ENCODE results near the gene PCP4L1.
"Not testable (repeated sequence)": the region's sequence is repeated elsewhere in the genome, so short reads cannot be mapped to it uniquely, and the experiment has no call there.

PCP4L1 gene

DNA sequence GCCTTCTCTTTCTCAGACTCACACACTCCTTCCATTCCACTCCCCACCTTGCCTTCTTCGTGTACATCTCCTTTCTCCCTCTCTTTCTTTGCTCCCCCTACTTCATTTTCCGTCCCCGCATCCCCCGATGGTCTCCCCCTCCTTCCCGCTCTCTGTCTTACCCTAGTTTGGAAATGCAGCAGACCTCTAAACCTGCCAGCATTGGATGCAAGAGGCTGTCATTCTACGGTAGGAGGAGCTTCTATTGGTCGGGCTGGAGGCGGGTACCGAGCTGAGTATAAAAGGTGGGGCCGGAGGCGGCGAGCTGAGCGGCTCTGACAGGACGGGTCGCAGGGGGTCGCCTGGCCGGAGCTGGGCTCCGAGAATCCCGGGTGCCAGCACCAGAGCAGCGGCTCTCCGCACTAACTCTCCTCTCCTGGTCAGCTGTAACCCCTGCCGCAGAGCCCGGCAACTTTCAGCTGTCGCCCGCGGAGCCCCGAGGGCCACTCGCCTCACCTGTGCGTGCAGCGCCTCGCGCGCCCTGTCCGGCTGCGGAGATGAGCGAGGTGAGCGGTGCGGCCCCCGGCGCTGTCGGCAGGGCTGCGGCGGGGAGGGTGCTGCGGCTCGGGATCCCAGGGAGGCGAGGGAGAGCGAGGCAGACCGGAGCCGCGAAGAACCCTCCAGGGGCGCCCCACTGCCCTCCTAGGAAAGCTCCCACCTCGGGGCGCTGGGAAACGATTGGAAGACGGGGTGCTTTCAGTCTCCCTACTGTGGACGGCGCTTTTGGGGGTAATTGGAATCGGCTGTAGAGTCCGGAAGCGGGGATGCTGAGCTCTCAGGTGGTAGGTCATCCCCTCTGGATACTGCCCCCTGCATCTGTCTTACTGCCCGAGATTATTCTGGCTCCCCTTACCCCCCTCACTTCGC lies at the start of gene PCP4L1:
TSS of gene PCP4L1 (plus strand) at position 307 of the 906 bp plus-strand sequence. CDS start at position 537, 230 bp downstream.
- DNase-seq (ENCODE audit: low spot score) (no peak), FAIRE-seq (no peak)

DNA sequence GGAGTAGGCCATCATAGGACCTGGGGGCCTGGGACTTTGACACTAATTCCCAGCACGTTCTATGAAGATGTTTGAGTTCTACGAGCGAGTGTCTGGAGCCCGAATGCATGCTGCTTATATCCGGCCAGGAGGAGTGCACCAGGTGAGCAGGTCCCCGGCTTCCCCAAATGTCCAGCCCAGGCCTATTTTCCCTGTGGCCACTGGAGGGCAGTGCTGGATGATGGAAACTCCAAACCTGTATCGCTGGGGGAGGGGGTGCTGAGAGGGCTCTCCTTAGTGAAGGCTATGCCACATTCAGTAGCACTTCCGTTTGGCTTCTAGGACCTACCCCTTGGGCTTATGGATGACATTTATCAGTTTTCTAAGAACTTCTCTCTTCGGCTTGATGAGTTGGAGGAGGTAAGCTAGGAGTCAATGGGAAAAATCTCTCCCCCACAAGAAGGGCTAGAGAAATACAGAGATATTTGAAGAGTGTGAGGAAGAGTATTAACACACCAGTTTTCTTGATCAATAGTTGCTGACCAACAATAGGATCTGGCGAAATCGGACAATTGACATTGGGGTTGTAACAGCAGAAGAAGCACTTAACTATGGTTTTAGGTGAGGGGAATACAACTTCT lies 48.6 kb upstream of the PCP4L1 start:
- DNase-seq (ENCODE audit: low spot score) (peak; percentile 85), FAIRE-seq (no peak)

- no peak for FAIRE-seq
- DNase-seq (ENCODE audit: low spot score) = no peak
These were observed 44.2 kb upstream of the PCP4L1 start for GRCh38 chr1:161214369-161214768.

DNA sequence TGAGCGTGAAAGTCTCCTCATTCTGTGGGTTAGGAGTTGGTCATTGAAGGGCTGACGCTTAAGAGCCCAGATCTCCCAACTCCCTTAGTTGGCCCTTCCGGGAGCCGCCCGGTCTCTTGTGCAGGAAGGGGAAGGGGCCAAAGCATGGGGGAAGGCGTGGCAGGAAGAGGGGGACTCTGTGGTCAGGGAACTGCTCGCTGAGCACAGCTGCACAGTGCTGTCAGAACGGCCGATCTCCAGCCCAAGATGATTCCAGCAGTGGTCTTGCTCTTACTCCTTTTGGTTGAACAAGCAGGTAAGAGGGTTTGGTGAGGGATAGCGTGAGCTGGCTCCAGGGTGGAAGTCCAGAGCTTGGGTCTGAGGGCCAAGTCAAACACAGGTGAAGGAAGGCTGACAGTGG lies 43.5 kb upstream of the PCP4L1 start, which contains the start of gene FCER1G:
TSS of gene FCER1G (plus strand) at position 220 of the 400 bp plus-strand sequence. CDS start at position 247, 27 bp downstream.
- DNase-seq (ENCODE audit: low spot score) = no peak
- no peak for FAIRE-seq

- no peak for DNase-seq (ENCODE audit: low spot score)
- no peak for FAIRE-seq
These were observed 41.4 kb upstream of the PCP4L1 start for GRCh38 chr1:161216945-161217712.

GRCh38 chr1:161217831-161218230 lies 40.7 kb upstream of the PCP4L1 start:
- no peak for DNase-seq (ENCODE audit: low spot score)
- no peak for FAIRE-seq

DNA sequence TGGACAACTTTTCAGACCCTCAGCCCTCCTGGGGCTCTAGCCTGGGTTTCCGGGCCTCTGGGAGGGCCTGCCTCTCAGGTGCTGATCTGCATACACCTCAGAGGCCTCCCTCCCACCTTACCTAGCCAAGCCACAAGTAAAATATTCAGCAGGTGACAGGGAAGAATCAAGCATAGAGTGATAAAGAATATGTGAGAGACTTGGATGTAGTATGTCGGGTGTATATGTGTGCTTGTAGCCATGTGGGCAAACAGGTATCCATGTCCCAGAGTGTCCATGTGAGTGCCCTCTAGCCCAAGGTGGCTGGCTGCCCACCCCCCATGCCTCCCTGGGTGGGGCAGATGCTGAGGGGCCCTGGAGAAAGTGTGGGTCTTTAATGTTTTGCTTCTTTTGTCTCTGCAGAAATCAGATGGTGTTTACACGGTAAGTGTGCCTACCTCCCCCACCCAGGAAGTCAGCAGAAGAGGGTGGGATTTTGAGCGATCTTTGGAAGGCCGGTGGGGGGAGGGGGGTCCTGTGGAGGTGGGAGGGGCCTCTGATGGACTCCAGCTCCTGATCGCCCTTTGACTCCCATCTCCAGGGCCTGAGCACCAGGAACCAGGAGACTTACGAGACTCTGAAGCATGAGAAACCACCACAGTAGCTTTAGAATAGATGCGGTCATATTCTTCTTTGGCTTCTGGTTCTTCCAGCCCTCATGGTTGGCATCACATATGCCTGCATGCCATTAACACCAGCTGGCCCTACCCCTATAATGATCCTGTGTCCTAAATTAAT lies 40.1 kb upstream of the PCP4L1 start:
- no peak for FAIRE-seq
- DNase-seq (ENCODE audit: low spot score) = no peak

GRCh38 chr1:161219078-161219892 lies 39.3 kb upstream of the PCP4L1 start:
- DNase-seq (ENCODE audit: low spot score) (no peak), FAIRE-seq (no peak)

- DNase-seq (ENCODE audit: low spot score) (no peak), FAIRE-seq (no peak)
These were observed 38.5 kb upstream of the PCP4L1 start for GRCh38 chr1:161220002-161220401.

GRCh38 chr1:161222175-161223019 lies 36.1 kb upstream of the PCP4L1 start:
- DNase-seq (ENCODE audit: low spot score) (no peak), FAIRE-seq (no peak)

DNA sequence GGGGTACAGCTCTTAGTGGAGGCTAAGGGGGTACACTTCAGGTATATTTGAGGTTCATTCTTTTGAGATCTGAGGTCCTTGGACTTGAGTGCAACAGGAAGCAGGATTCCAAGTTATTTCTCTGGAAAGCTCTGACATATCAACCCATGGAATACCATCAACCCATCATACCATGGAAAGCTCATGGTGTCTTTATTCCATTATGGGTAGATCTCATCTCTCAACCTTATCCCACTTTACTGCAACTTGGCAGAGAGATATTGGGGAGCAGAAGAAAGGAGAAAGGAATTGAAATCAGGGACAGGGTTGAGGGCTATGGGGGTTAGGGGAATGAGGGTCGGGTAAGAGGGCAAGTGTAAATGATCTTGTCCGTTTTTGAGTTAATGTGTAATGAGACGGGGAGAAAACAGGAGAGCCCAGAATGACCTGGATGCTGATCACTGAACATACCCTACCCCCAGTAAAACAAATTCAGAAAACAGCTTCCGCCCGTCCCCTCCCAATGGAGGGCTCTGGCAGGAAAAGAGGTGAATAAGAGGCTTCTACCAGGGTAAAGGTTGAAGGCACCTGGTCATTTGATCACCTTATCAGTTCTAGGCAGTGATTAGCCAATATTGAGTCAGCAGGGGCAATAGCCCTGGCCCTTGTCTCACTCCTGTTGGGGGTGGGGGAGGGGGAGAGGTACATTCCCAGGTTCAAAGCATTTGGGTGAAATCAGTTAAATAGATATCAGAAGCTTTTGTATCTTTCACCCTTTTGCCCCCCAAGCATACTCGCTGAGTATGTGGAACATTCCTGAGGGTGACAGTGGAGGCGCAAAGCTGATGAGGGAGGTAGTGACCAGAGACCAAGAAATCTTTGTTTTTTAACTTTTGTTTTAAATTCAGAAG lies 34.5 kb upstream of the PCP4L1 start:
- FAIRE-seq (no peak), DNase-seq (ENCODE audit: low spot score) (no peak)

- FAIRE-seq; DNase-seq (ENCODE audit: low spot score): not testable (repeated sequence)
These were observed 33.9 kb upstream of the PCP4L1 start for GRCh38 chr1:161224695-161225087.

DNA sequence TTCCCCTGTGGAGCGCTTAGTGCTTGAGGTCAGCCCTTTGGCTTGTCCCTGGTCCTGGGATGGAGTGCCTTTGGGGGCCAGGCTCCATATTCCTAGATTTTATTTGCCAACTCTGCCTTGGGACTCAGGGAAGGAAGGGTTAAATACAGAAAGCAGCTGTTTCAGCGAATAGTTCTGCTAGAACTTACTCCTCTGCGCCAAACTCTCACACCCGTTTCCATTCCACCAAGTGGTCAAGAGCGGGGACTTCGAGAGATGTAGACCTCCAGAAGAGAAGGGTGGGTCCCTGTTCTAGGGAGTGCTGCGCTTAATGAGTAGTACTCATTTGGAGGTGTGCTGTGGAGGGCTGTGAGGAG lies 33.4 kb upstream of the PCP4L1 start:
- DNase-seq (ENCODE audit: low spot score) (no peak), FAIRE-seq (no peak)

DNA sequence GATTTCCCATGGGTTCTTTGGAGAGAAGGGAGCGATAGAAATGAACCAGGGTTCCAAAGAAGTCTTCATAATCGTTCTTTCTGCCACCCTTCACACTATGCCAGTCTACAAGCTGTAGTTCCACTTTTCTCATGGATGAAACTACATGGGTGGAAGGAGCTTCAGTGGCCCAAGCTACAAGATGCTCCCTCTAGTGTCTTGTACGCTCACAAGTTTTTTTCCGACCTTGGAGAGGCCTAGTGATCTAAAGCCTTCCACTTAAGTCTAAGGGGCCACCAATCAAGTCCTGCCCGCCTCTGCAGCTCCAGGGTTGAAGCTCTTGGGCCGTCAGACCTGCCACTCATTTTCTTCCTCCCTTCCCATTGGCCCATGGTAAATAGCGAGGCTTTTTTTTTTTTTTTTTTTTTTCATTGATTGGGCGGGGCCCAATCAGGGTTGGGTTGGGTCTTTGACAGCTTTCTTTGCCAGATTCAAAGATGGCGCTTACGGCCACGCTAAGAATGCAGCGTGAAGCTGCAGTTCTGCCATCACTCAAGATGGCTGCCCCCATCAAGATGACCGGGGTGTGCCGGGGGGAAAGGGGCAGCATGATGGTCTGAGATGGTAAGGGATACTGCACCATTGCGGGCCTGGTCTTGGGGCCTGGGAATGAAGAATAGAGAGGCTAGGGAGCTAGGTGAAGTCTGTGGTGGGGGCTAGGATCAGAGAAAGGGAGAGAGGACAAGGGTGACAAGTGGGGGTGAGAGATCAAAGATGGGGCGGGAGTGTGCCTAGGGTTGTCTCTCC lies 32.8 kb upstream of the PCP4L1 start, which contains the start of gene TOMM40L:
TSS of gene TOMM40L (plus strand) at position 527 of the 786 bp plus-strand sequence. CDS start 430 bp downstream, outside the sequence.
- DNase-seq (ENCODE audit: low spot score) = peak; percentile 95
- FAIRE-seq = no peak

DNA sequence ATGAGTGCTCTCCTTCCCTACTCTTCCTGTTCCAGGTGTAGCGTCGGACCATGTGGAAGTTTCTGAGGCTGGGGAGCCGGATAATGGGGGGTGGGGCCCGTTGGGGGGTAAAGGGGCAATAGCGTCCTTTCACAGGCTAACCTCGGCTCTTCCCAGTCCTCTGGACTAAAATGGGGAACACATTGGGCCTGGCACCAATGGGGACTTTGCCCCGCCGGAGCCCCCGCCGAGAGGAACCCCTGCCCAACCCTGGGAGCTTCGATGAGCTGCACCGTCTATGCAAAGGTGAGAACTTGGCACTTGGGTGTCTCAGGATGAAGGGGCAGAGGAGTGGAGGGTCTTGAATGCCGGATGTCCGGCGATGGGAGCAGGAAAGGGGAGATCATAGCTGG lies 32.2 kb upstream of the PCP4L1 start:
- FAIRE-seq (no peak), DNase-seq (ENCODE audit: low spot score) (no peak)

DNA sequence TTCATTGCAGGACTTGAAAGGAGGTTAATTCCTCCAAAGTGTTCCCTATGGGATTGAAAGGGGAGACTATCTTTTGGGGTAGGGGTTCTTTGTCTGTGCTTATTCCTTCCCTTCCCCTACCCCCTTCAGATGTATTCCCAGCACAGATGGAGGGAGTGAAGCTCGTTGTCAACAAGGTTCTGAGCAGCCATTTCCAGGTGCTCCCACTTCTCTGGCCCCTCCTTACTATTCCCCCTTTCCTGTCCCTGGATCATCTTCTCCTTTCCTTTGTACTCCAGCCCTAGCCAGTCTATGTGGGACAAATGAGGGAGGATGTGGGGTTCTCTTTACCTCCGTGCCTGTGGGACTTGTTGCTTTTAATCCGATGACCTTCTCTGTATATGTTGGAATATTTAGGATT lies 31.8 kb upstream of the PCP4L1 start:
- FAIRE-seq (no peak), DNase-seq (ENCODE audit: low spot score) (no peak)

- FAIRE-seq = no peak
These were observed 31.2 kb upstream of the PCP4L1 start for GRCh38 chr1:161227196-161227871.

More at GRCh38 chr1:161227196-161227871, 31.2 kb upstream of the PCP4L1 start:
- peak; percentile 73 for DNase-seq (ENCODE audit: low spot score)

All from urothelium cell line (cell line).